NB4 (cell line): Measurements from ENCODE around the gene INPP5D.

Experiments used
- DNase-seq: peaks from one replicate; pipeline ENCODE4 v3.0.0; 2010; ENCODE audit warnings: low read depth
- H3K4me3 ChIP-seq: one replicate; pipeline ENCODE4 v1.5.1; 2011; ENCODE audit warnings: mild to moderate bottlenecking, low read depth, low read length, moderate library complexity
- CTCF ChIP-seq: IDR thresholded peaks from one replicate; pipeline ENCODE4 v1.5.1; 2012; ENCODE audit warnings: low read depth, low read length
- MYC ChIP-seq: IDR thresholded peaks from 2 replicates; pipeline ENCODE4 v1.6.1; 2011; ENCODE audit warnings: low read depth, low read length
- POLR2A ChIP-seq: IDR thresholded peaks from 2 replicates; pipeline ENCODE4 v1.6.1; 2011; ENCODE audit warnings: mild to moderate bottlenecking; ENCODE audit not compliant: insufficient read length; ENCODE audit errors: extremely low read depth
- TF ChIP-seq, protein P1 (sequence below): IDR thresholded peaks from 2 replicates; pipeline ENCODE4 v1.6.1; 2011; ENCODE audit warnings: low read depth, low read length

The INPP5D gene

GRCh38 chr2:233105156-233105895 is 45.2 kb downstream of the INPP5D start:
- no peak for DNase-seq
- H3K4me3 ChIP-seq, result no peak overlapping the region
- TF ChIP-seq POLR2A, result no peak

DNA sequence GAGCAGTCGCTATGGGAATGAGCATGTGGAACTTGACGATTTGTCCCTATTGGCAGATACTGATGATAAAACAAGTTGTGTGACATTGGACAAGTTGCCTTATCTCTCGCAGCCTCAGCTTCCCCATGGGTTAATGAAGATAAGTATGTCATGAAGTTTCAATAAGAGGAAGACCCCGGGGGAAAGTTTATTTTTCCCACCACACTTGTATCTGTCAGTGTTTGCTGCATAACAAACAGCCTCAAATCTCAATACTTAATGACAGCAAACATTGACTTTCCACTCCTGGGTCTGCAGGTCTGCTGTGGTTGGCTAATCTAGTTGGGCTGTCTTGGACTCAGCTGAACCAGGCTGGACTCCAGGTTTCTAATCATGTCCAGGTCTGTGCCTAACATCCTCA is 45.8 kb downstream of the INPP5D start:
- DNase-seq, result no peak
- TF ChIP-seq CTCF (no peak), POLR2A (no peak)
- H3K4me3 ChIP-seq, result no peak overlapping the region

DNA sequence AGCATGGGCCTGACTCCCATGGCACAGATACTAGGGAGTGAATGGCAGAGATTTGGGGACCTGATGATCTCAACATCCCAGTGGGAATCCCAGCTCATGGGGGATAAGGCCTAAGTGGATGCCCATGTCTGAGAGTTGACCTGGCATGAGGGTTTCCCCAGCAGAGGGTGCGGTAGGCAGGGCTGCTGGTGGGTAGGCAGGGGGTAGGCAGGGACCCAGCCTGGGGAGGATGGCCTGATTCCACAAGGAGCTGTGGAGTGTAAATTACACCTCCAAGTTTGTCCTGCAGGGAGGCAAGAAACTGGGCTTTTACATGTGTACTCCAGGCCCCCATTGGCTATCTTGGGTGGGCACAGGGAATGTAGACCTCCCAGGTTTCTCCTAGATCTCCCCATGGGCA is 46.9 kb downstream of the INPP5D start:
- H3K4me3 ChIP-seq, result no peak overlapping the region
- DNase-seq, result no peak
- TF ChIP-seq, protein P1, sequence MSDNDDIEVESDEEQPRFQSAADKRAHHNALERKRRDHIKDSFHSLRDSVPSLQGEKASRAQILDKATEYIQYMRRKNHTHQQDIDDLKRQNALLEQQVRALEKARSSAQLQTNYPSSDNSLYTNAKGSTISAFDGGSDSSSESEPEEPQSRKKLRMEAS, result no peak
- TF ChIP-seq POLR2A (no peak), MYC (no peak), CTCF (no peak)

DNA sequence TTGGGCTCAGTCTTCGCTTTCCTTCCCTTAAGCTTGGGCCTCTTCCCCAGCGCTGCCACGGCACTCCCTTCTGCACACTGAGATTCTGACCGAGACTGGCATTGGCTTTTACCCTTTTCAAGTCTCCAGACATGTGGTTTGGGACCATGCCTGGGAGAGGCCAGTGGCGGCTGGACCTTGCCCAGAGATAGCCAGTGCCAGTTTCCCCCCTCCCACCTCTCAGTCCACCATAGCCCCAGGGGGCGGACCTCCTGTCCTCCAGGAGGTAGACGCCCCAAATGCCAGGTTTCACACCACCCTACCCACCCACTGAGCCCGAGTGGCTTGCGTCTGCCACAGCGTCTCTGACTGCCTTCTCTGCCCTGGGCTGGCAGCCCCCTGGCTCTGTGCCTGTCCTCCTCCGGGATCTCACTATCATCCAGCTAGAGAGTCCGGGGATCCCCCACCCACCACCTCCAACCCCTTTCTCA is 47.7 kb downstream of the INPP5D start:
- H3K4me3 ChIP-seq, result no peak overlapping the region
- TF ChIP-seq CTCF (no peak), MYC (no peak), POLR2A (no peak)
- TF ChIP-seq, protein P1, result no peak
- DNase-seq, result no peak

DNA sequence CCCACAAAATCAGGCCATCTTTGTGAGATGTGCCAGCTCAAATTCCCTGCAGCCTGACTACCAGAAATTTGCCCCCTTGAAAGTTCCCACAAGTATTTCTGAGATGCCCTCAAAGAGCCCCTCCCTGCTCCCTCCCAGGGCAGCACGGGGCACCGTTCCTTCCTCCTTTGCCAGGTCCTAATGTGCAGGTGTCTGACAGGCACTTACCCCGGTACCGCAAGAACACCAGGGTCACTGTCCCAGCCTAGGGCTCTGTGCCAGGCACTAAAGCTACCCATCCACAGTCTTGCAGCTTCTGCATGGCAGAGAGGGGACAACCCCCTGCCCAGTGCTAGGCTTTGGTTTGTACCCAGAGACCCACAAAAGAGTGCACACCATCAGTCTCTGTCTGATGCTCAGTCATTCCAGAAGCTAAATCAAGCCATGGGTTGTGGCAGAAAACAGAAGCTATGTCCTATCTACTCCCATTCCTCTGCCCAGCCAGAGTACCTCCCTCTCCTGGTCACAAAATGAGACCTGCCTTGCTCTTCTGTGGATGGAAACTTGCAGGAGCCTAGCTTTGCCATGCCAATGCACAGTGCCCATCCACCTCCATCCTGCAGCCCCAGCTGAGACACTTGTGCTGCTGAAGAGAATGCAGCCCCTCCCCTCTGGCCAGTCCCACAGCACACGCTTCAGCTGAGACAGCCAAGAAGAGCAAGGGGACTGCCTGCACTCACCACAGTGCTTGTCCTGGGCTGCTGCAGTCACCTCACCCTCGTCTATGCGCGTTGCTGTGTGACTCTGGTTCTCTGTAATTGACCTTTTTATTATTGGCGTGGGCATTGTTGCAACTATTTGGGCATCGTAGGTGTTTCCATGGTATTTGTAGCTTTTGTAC is 48.7 kb downstream of the INPP5D start:
- no peak for DNase-seq
- TF ChIP-seq CTCF (no peak), POLR2A (peak; percentile 14)

DNA sequence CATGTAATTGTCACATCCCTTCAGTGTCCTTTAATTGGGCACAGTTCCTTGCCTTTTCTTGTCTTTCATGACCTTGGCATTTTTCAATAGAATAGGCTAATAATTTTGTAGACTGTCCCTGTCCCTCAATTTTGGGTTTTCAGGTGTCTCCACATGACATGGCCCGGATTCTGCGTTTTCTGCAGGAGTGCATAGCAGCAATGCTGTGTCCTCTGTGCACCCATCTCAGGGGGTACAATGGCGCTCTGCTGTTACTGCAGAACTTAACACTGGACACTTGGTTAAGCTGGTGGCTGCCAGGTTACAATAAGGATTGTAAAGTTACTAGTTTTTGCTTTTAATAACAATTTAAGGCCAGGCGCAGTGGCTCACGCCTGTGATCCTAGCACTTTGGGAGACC is 51.3 kb downstream of the INPP5D start:
- DNase-seq, result no peak
- TF ChIP-seq MYC (no peak), POLR2A (no peak), CTCF (no peak)
- TF ChIP-seq, protein P1, result no peak
- H3K4me3 ChIP-seq, result no peak overlapping the region

More for the DNA sequence above, 48.7 kb downstream of the INPP5D start:
- H3K4me3 ChIP-seq, result no peak overlapping the region
